Measurements from ENCODE around the gene SLIT3. TPM values are rescaled to one million over a fixed set of nuclear protein-coding genes. Genes with fewer than 3 reads are reported as not detected.

Gene SLIT3
- total and polyA plus RNA-seq, 10 of the 15 experiments (the other 5 are each of a cell fraction or from before 2014, with no cell fraction given) = 0.05 TPM; not detected in 9

DNA sequence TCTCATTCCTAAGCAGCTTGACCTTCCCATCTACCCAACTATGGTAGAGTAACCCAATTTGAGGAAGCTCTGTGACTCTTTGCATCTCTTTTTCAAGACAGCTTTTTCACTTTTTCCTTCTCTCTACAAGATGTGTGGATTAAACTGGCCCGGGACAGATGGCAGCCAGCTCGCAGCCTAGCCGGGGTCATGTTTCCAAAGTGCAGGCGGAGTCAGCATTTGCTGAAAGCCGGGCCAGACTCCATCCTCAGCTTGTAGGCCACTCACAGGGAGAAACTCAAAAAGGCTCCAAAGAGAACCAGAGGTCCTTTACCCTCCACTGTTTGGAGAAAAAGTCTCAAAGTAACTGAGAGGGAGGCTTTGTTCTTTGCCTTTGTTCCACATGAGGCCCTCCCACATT is 435.0 kb downstream of the SLIT3 start:
- Histone ChIP-seq H3K36me3 (ENCODE audit: control insufficient read depth in 2 of 2, insufficient read depth in 2 of 2, low read length in 1 of 2) (no peaks in the 10 kb centered on the region), H4K20me1 (ENCODE audit: control insufficient read depth, insufficient read depth) (no peaks in the 10 kb centered on the region), H3K27ac (ENCODE audit: control insufficient read depth, insufficient read depth) (no peak overlapping the region), H2AFZ (ENCODE audit: control insufficient read depth, low read depth, low read length) (no peak overlapping the region), H3K9ac (ENCODE audit: control insufficient read depth, insufficient read depth, low read length) (no peak overlapping the region), H3K4me1 (ENCODE audit: control insufficient read depth, insufficient read depth, low read length) (no peaks in the 10 kb centered on the region), H3K27me3 (replicated peaks in 1 of 2; ENCODE audit: control insufficient read depth in 2 of 2, insufficient read depth in 2 of 2, low read length in 1 of 2) (peaks cover 0 to 2% of the 10 kb centered on the region in 2 experiments; a peak in 2 of 4 replicates), H3K4me3 (no peak overlapping the region), H3K79me2 (ENCODE audit: control insufficient read depth, insufficient read depth, low read length) (no peaks in the 10 kb centered on the region), H3K4me2 (ENCODE audit: control insufficient read depth, insufficient read depth) (no peak overlapping the region), H3K9me3 (replicated peaks; ENCODE audit: control insufficient read depth, insufficient read depth, low read length) (no peaks in the 10 kb centered on the region)
- FAIRE-seq (no peak), DNase-seq (ENCODE audit: low read depth, low spot score) (no peak), ATAC-seq (no peak)
- ChIA-PET CTCF (no interaction called here), RAD21 (ENCODE audit: unreplicated experiment) (no interaction called here), POLR2A (no interaction called here), SMC1A (ENCODE audit: uncharacterized antibody, unreplicated experiment) (no interaction called here)
- no TSS peak for BruUV-seq (replicated peaks)
- intact Hi-C loops (cut with micrococcal nuclease; ENCODE audit: unreplicated experiment) (no loop called here), in situ Hi-C loops (cut with MboI) (no loop called here)
- WGBS (ENCODE audit: insufficient coverage, insufficient replicate concordance, low lambda C conversion rate, missing lambda C conversion rate) = 50% methylated on average over 5 of the region's 5 CpGs
- TF ChIP-seq NFIC (IDR thresholded peaks at IDR 0.05; ENCODE audit: low read depth, low read length) (no peak), IRF5 (IDR thresholded peaks at IDR 0.05; ENCODE audit: borderline replicate concordance) (no peak), RAD51 (IDR thresholded peaks at IDR 0.05) (no peak)
- TF ChIP-seq, protein P1, sequence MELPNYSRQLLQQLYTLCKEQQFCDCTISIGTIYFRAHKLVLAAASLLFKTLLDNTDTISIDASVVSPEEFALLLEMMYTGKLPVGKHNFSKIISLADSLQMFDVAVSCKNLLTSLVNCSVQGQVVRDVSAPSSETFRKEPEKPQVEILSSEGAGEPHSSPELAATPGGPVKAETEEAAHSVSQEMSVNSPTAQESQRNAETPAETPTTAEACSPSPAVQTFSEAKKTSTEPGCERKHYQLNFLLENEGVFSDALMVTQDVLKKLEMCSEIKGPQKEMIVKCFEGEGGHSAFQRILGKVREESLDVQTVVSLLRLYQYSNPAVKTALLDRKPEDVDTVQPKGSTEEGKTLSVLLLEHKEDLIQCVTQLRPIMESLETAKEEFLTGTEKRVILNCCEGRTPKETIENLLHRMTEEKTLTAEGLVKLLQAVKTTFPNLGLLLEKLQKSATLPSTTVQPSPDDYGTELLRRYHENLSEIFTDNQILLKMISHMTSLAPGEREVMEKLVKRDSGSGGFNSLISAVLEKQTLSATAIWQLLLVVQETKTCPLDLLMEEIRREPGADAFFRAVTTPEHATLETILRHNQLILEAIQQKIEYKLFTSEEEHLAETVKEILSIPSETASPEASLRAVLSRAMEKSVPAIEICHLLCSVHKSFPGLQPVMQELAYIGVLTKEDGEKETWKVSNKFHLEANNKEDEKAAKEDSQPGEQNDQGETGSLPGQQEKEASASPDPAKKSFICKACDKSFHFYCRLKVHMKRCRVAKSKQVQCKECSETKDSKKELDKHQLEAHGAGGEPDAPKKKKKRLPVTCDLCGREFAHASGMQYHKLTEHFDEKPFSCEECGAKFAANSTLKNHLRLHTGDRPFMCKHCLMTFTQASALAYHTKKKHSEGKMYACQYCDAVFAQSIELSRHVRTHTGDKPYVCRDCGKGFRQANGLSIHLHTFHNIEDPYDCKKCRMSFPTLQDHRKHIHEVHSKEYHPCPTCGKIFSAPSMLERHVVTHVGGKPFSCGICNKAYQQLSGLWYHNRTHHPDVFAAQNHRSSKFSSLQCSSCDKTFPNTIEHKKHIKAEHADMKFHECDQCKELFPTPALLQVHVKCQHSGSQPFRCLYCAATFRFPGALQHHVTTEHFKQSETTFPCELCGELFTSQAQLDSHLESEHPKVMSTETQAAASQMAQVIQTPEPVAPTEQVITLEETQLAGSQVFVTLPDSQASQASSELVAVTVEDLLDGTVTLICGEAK (IDR thresholded peaks at IDR 0.05; ENCODE audit: borderline replicate concordance) = no peak
- TF ChIP-seq, protein P2, sequence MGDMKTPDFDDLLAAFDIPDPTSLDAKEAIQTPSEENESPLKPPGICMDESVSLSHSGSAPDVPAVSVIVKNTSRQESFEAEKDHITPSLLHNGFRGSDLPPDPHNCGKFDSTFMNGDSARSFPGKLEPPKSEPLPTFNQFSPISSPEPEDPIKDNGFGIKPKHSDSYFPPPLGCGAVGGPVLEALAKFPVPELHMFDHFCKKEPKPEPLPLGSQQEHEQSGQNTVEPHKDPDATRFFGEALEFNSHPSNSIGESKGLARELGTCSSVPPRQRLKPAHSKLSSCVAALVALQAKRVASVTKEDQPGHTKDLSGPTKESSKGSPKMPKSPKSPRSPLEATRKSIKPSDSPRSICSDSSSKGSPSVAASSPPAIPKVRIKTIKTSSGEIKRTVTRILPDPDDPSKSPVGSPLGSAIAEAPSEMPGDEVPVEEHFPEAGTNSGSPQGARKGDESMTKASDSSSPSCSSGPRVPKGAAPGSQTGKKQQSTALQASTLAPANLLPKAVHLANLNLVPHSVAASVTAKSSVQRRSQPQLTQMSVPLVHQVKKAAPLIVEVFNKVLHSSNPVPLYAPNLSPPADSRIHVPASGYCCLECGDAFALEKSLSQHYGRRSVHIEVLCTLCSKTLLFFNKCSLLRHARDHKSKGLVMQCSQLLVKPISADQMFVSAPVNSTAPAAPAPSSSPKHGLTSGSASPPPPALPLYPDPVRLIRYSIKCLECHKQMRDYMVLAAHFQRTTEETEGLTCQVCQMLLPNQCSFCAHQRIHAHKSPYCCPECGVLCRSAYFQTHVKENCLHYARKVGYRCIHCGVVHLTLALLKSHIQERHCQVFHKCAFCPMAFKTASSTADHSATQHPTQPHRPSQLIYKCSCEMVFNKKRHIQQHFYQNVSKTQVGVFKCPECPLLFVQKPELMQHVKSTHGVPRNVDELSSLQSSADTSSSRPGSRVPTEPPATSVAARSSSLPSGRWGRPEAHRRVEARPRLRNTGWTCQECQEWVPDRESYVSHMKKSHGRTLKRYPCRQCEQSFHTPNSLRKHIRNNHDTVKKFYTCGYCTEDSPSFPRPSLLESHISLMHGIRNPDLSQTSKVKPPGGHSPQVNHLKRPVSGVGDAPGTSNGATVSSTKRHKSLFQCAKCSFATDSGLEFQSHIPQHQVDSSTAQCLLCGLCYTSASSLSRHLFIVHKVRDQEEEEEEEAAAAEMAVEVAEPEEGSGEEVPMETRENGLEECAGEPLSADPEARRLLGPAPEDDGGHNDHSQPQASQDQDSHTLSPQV (IDR thresholded peaks at IDR 0.05) = no peak
- TF ChIP-seq, protein P3, sequence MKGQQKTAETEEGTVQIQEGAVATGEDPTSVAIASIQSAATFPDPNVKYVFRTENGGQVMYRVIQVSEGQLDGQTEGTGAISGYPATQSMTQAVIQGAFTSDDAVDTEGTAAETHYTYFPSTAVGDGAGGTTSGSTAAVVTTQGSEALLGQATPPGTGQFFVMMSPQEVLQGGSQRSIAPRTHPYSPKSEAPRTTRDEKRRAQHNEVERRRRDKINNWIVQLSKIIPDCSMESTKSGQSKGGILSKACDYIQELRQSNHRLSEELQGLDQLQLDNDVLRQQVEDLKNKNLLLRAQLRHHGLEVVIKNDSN (IDR thresholded peaks at IDR 0.05; ENCODE audit: borderline replicate concordance, extremely low read length, insufficient read depth, low read depth, low read length) = no peak
- TF ChIP-seq, protein P4, sequence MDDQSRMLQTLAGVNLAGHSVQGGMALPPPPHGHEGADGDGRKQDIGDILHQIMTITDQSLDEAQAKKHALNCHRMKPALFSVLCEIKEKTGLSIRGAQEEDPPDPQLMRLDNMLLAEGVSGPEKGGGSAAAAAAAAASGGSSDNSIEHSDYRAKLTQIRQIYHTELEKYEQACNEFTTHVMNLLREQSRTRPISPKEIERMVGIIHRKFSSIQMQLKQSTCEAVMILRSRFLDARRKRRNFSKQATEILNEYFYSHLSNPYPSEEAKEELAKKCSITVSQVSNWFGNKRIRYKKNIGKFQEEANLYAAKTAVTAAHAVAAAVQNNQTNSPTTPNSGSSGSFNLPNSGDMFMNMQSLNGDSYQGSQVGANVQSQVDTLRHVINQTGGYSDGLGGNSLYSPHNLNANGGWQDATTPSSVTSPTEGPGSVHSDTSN (IDR thresholded peaks at IDR 0.05; ENCODE audit: insufficient replicate concordance, low read depth, low read length) = no peak
- TF ChIP-seq, protein P5, sequence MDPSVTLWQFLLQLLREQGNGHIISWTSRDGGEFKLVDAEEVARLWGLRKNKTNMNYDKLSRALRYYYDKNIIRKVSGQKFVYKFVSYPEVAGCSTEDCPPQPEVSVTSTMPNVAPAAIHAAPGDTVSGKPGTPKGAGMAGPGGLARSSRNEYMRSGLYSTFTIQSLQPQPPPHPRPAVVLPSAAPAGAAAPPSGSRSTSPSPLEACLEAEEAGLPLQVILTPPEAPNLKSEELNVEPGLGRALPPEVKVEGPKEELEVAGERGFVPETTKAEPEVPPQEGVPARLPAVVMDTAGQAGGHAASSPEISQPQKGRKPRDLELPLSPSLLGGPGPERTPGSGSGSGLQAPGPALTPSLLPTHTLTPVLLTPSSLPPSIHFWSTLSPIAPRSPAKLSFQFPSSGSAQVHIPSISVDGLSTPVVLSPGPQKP (IDR thresholded peaks at IDR 0.05; ENCODE audit: low read depth, low read length) = no peak
